HepG2 (cell line): Measurements from ENCODE around the gene WDR93. TPM values are rescaled to one million over a fixed set of nuclear protein-coding genes. Genes with fewer than 3 reads are reported as not detected.

Experiments used
- ATM ChIP-seq: fragments of 450-650 bp; IDR thresholded peaks from 2 replicates; pipeline ENCODE4 v1.7.1; 2017; ENCODE audit warnings: mild to moderate bottlenecking, borderline replicate concordance
- CENPBD1 ChIP-seq: sonication (generic); formaldehyde crosslinking; IDR thresholded peaks from 2 replicates; pipeline ENCODE4 v1.8.0; 2022; ENCODE audit warnings: missing genetic modification reagents, low read depth, mild to moderate bottlenecking, borderline replicate concordance
- CHCHD3 ChIP-seq: sonication (generic); formaldehyde crosslinking; IDR thresholded peaks from 2 replicates; pipeline ENCODE4 v1.8.0; 2022; ENCODE audit warnings: mild to moderate bottlenecking, missing genetic modification reagents, moderate library complexity
- FOXA3 ChIP-seq: IDR thresholded peaks from 2 replicates; pipeline ENCODE4 v1.6.1; 2016; ENCODE audit warnings: missing genetic modification reagents, missing compliant biosample characterization
- HNF1B ChIP-seq: sonication (generic); formaldehyde crosslinking; IDR thresholded peaks from 2 replicates; pipeline ENCODE4 v1.5.1; 2020; ENCODE audit warnings: mild to moderate bottlenecking, moderate library complexity, missing genetic modification reagents
- HNRNPLL ChIP-seq: fragments of 200-400 bp; formaldehyde crosslinking; IDR thresholded peaks from 2 replicates; pipeline ENCODE4 v1.6.1; 2017; ENCODE audit warnings: mild to moderate bottlenecking, low read depth, low read length; ENCODE audit not compliant: poor library complexity, severe bottlenecking
- NFKB2 ChIP-seq: sonication (generic); formaldehyde crosslinking; IDR thresholded peaks from 2 replicates; pipeline ENCODE4 v1.4.0; 2020; ENCODE audit warnings: missing genetic modification reagents, borderline replicate concordance
- PAX8 ChIP-seq: sonication (generic); formaldehyde crosslinking; IDR thresholded peaks from 2 replicates; pipeline ENCODE4 v1.8.0; 2022; ENCODE audit warnings: mild to moderate bottlenecking, missing genetic modification reagents, borderline replicate concordance
- PHF8 ChIP-seq: sonication (generic); formaldehyde crosslinking; IDR thresholded peaks from 2 replicates; pipeline ENCODE4 v1.5.0; 2020; ENCODE audit warnings: missing genetic modification reagents
- SOX13 ChIP-seq, 3 experiments: fragments of 450-650 bp in 1 of 3; sonication (generic) in 1 of 3; formaldehyde crosslinking in 1 of 3; IDR thresholded peaks in 2 of 3; conservative IDR thresholded peaks in 1 of 3; 2 replicates each; pipeline versions ENCODE4 v1.5.0 to v1.6.1; 2016 to 2020; ENCODE audit warnings: antibody characterized with exemption in 1 of 3, mild to moderate bottlenecking in 1 of 3, missing compliant biosample characterization in 1 of 3, missing genetic modification reagents in 1 of 3, moderate library complexity in 1 of 3
- SOX6 ChIP-seq, 2 experiments: fragments of 450-650 bp in 1 of 2; sonication (generic) in 1 of 2; formaldehyde crosslinking in 1 of 2; IDR thresholded peaks; 2 replicates each; pipeline versions ENCODE4 v1.4.0 to v1.6.1; 2017 to 2020; ENCODE audit warnings: antibody characterized with exemption in 1 of 2, mild to moderate bottlenecking in 1 of 2, missing genetic modification reagents in 1 of 2
- SRSF1 ChIP-seq: fragments of 200-400 bp; formaldehyde crosslinking; optimal IDR thresholded peaks from 2 replicates; pipeline ENCODE3; 2017; ENCODE audit warnings: mild to moderate bottlenecking, low read depth, low read length, moderate library complexity
- TCF7L2 ChIP-seq: IDR thresholded peaks from 2 replicates; pipeline ENCODE4 v1.6.1; 2011; ENCODE audit warnings: mild to moderate bottlenecking, low read depth, low read length, moderate library complexity
- ZNF30 ChIP-seq: sonication (generic); formaldehyde crosslinking; IDR thresholded peaks from 2 replicates; pipeline ENCODE4 v1.5.0; 2020; ENCODE audit warnings: mild to moderate bottlenecking, missing genetic modification reagents
- ZNF317 ChIP-seq: sonication (generic); formaldehyde crosslinking; IDR thresholded peaks from 2 replicates; pipeline ENCODE4 v1.5.0; 2020; ENCODE audit warnings: mild to moderate bottlenecking, missing genetic modification reagents
- ZNF672 ChIP-seq: sonication (generic); formaldehyde crosslinking; IDR thresholded peaks from 2 replicates; pipeline ENCODE4 v1.8.1; 2022; ENCODE audit warnings: missing genetic modification reagents
- ZNF691 ChIP-seq: sonication (generic); formaldehyde crosslinking; IDR thresholded peaks from 2 replicates; pipeline ENCODE4 v1.4.0; 2020; ENCODE audit warnings: missing genetic modification reagents, low read depth, mild to moderate bottlenecking, borderline replicate concordance
- ZNF777 ChIP-seq: sonication (generic); formaldehyde crosslinking; IDR thresholded peaks from 2 replicates; pipeline ENCODE4 v1.4.0; 2020; ENCODE audit warnings: missing genetic modification reagents
- polyA plus RNA-seq, 8 experiments: library from polyadenylated mRNA; depleted of rRNA in 3 of 8; stranded (reverse) in 7 of 8; unstranded in 1 of 8; fragments of >200 nt; fragmentation: Illumina TruSeq in 4 of 8; extraction: Trizol in 4 of 8; gene quantifications; 2 replicates each; pipeline versions ENCODE4 v1.2.1 to v1.2.3, GENCODE V29; 2011 to 2016; ENCODE audit warnings: low read depth in 4 of 8, missing spikeins in 1 of 8, mixed read lengths in 1 of 8; ENCODE audit not compliant: insufficient read depth in 1 of 8
- total RNA-seq, 5 experiments: library from RNA; depleted of rRNA; stranded (reverse); fragments of >200 nt; fragmentation: Illumina TruSeq; extraction: Trizol; gene quantifications; 2 replicates each; pipeline ENCODE4 v1.2.3, GENCODE V29; 2016; ENCODE audit warnings: low read depth in 1 of 5
- TF ChIP-seq, protein P1 (sequence below): sonication (generic); formaldehyde crosslinking; IDR thresholded peaks from 2 replicates; pipeline ENCODE4 v1.5.1; 2020; ENCODE audit warnings: mild to moderate bottlenecking, missing genetic modification reagents
- TF ChIP-seq, protein P2 (sequence below): sonication (generic); formaldehyde crosslinking; IDR thresholded peaks from 2 replicates; pipeline ENCODE4 v1.8.0; 2022; ENCODE audit warnings: mild to moderate bottlenecking, missing genetic modification reagents, moderate library complexity

The WDR93 gene
- total and polyA plus RNA-seq, 2 of the 13 experiments (the other 11 are each of a cell fraction or from before 2014, with no cell fraction given), result 0.07 TPM; not detected in 1

- TF ChIP-seq HNF1B (CRISPR knock-in tag), result no peak
- TF ChIP-seq SRSF1, result no peak
- TF ChIP-seq CHCHD3 (CRISPR knock-in tag), result 0 out of 2 replicates have a peak, but pooled peaks have one; percentile 48
- TF ChIP-seq ZNF777 (CRISPR knock-in tag), result 0 out of 2 replicates have a peak, but pooled peaks have one; percentile 36
- 0 out of 2 replicates have a peak, but pooled peaks have one; percentile 25 for TF ChIP-seq ZNF30 (CRISPR knock-in tag)
- TF ChIP-seq CENPBD1 (CRISPR knock-in tag), result no peak
- peak; percentile 69 for TF ChIP-seq PHF8 (CRISPR knock-in tag)
- 0 out of 2 replicates have a peak, but pooled peaks have one; percentile 46 for TF ChIP-seq NFKB2 (CRISPR knock-in tag)
- TF ChIP-seq SOX13 (IDR thresholded peaks at IDR 0.05), result no peak
- TF ChIP-seq SOX13 (CRISPR knock-in tag; conservative IDR thresholded peaks at IDR 0.05 in 1 of 2, IDR thresholded peaks at IDR 0.05 in 1 of 2), result no peak
- peak; percentile 46 for TF ChIP-seq HNRNPLL
- TF ChIP-seq TCF7L2, result no peak
- TF ChIP-seq, protein P1, sequence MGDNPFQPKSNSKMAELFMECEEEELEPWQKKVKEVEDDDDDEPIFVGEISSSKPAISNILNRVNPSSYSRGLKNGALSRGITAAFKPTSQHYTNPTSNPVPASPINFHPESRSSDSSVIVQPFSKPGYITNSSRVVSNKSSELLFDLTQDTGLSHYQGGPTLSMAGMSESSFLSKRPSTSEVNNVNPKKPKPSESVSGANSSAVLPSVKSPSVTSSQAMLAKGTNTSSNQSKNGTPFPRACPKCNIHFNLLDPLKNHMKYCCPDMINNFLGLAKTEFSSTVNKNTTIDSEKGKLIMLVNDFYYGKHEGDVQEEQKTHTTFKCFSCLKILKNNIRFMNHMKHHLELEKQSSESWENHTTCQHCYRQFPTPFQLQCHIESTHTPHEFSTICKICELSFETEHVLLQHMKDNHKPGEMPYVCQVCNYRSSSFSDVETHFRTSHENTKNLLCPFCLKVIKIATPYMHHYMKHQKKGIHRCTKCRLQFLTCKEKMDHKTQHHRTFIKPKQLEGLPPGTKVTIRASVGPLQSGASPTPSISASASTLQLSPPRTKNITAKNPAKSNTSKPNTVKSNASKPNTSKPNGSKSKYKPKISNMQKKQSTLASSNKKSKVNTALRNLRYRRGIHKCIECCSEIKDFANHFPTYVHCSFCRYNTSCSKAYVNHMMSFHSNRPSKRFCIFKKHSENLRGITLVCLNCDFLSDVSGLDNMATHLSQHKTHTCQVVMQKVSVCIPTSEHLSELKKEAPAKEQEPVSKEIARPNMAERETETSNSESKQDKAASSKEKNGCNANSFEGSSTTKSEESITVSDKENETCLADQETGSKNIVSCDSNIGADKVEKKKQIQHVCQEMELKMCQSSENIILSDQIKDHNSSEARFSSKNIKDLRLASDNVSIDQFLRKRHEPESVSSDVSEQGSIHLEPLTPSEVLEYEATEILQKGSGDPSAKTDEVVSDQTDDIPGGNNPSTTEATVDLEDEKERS (CRISPR knock-in tag), result no peak
- no peak for TF ChIP-seq PAX8 (CRISPR knock-in tag)
- TF ChIP-seq ZNF691, result no peak
- TF ChIP-seq ZNF317 (CRISPR knock-in tag), result 0 out of 2 replicates have a peak, but pooled peaks have one; percentile 54
- TF ChIP-seq ATM, result no peak
- TF ChIP-seq SOX6 (IDR thresholded peaks at IDR 0.05), result no peak
- peak; percentile 40; the same call in 1 of the 2 replicates for TF ChIP-seq SOX6 (CRISPR knock-in tag; IDR thresholded peaks at IDR 0.05)
- no peak for TF ChIP-seq FOXA3
- TF ChIP-seq ZNF672 (CRISPR knock-in tag), result no peak
- TF ChIP-seq, protein P2, sequence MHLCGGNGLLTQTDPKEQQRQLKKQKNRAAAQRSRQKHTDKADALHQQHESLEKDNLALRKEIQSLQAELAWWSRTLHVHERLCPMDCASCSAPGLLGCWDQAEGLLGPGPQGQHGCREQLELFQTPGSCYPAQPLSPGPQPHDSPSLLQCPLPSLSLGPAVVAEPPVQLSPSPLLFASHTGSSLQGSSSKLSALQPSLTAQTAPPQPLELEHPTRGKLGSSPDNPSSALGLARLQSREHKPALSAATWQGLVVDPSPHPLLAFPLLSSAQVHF (CRISPR knock-in tag), result 0 out of 2 replicates have a peak, but pooled peaks have one; percentile 47
These were observed 35.5 kb upstream of the WDR93 start, which contains the start of gene KIF7 (continued) for GRCh38 chr15:89654847-89655805.
